Suppressor macrophage treated with lipopolysaccharide for 4 hours (primary cell): Measurements from ENCODE around the gene ITGB2.
A peak's percentile ranks its signal among the peaks of the same experiment; 100 is the strongest.

Source experiments
- DNase-seq: peaks from one replicate; pipeline ENCODE4 v3.0.0-alpha.2; 2020

ITGB2 gene

GRCh38 chr21:44894687-44895302 is 25.9 kb downstream of the ITGB2 start:
- DNase-seq: no peak

GRCh38 chr21:44893948-44894656 is 26.6 kb downstream of the ITGB2 start:
- no peak for DNase-seq

GRCh38 chr21:44893278-44893556 is 27.5 kb downstream of the ITGB2 start:
- DNase-seq: no peak

GRCh38 chr21:44892536-44893277 is 28.0 kb downstream of the ITGB2 start:
- DNase-seq: peak; percentile 81

GRCh38 chr21:44892095-44892494 is 28.6 kb downstream of the ITGB2 start:
- DNase-seq: no peak

- DNase-seq: no peak
These were observed 29.1 kb downstream of the ITGB2 start for GRCh38 chr21:44891631-44892031.

- DNase-seq: no peak
These were observed 29.6 kb downstream of the ITGB2 start for GRCh38 chr21:44890961-44891541.

- no peak for DNase-seq
These were observed 30.3 kb downstream of the ITGB2 start for GRCh38 chr21:44890338-44890931.

GRCh38 chr21:44889625-44890337 is 30.9 kb downstream of the ITGB2 start:
- no peak for DNase-seq

- no peak for DNase-seq
These were observed 31.8 kb downstream of the ITGB2 start for GRCh38 chr21:44888581-44889550.

GRCh38 chr21:44887807-44888580 is 32.7 kb downstream of the ITGB2 start:
- no peak for DNase-seq

- no peak for DNase-seq
These were observed 33.4 kb downstream of the ITGB2 start for GRCh38 chr21:44887126-44887806.

GRCh38 chr21:44886113-44887075 is 34.3 kb downstream of the ITGB2 start:
- no peak for DNase-seq

- DNase-seq: no peak
These were observed 35.1 kb downstream of the ITGB2 start for GRCh38 chr21:44885615-44886014.

GRCh38 chr21:44884097-44884496 is 36.6 kb downstream of the ITGB2 start:
- DNase-seq: no peak

- no peak for DNase-seq
These were observed 37.4 kb downstream of the ITGB2 start for GRCh38 chr21:44883250-44883649.

- no peak for DNase-seq
These were observed 39.4 kb downstream of the ITGB2 start for GRCh38 chr21:44881198-44881872.
